ENCODE results near the gene GATA5.

GRCh38 chr20:62457098-62457497 is 18.7 kb downstream of the GATA5 start:
- TF ChIP-seq CTCF (conservative IDR thresholded peaks at IDR 0.05) (no peak), EZH2 (IDR thresholded peaks at IDR 0.05; ENCODE audit: low read depth) (no peak)

Data from PC-9 (cell line).